HepG2 (cell line): ENCODE measurements around the gene FAP. TPM values are rescaled to one million over a fixed set of nuclear protein-coding genes. Genes with fewer than 3 reads are reported as not detected.

Experiments
- ATAC-seq: fragments of 200-7000 bp; cut with Tn5 transposase; 3 replicates; pipeline ENCODE4 v1.9.1; 2020; ENCODE audit warnings: mild to moderate bottlenecking, moderate library complexity
- BruUV-seq: library from RNA; stranded (reverse); fragments of 400-500 nt; replicated peaks from 2 replicates; lab custom pipeline; 2021; lab: Mats Ljungman, UMichigan
- CTCF ChIA-PET: fragments of 300-600 bp; formaldehyde crosslinking; extraction: SDS; loops from one replicate; lab custom pipeline; 2021; ENCODE audit warnings: low total read pairs, inconsistent platforms, low intra/inter-chr PET ratio; lab: Yijun Ruan, JAX
- POLR2A ChIA-PET: fragments of 350-600 bp; sonication (Branson Sonifier 250); formaldehyde crosslinking; loops from one replicate; lab custom pipeline; 2020; ENCODE audit warnings: antibody characterized with exemption, inconsistent platforms; lab: Yijun Ruan, JAX
- DNase-seq: peaks from one replicate; pipeline ENCODE4 v3.0.0-alpha.2; 2015; ENCODE audit warnings: low spot score
- FAIRE-seq: peaks from 3 replicates; lab custom pipeline; 2011; peaks lifted over from hg19 to GRCh38; lab: Jason Lieb, UNC
- H2AFZ ChIP-seq: one replicate; pipeline ENCODE4 v1.6.1; 2011; ENCODE audit warnings: low read length, inconsistent platforms
- H3K27ac ChIP-seq: fragments of 300-600 bp; 3 replicates; pipeline ENCODE4 v1.8.0; 2011; ENCODE audit warnings: mixed run types, mild to moderate bottlenecking, mixed read lengths, low read length, inconsistent platforms; ENCODE audit not compliant: insufficient read depth; ENCODE audit errors: extremely low read length
- H3K27me3 ChIP-seq, 2 experiments: fragments of 200-600 bp in 1 of 2; 2 replicates in 1 of 2; 3 replicates in 1 of 2; pipeline versions ENCODE4 v1.6.0 to v1.8.0; 2011; ENCODE audit warnings: low read length in 2 of 2, mild to moderate bottlenecking in 2 of 2, moderate library complexity in 2 of 2, inconsistent platforms in 1 of 2; ENCODE audit not compliant: insufficient read depth in 2 of 2, control insufficient read depth in 1 of 2
- H3K36me3 ChIP-seq, 2 experiments: fragments of 200-600 bp in 1 of 2; replicated peaks in 1 of 2; 2 replicates in 1 of 2; 3 replicates in 1 of 2; pipeline versions ENCODE4 v1.5.1 to v1.8.0; 2011; ENCODE audit warnings: low read length in 2 of 2, inconsistent platforms in 1 of 2; ENCODE audit not compliant: insufficient read depth in 2 of 2, control insufficient read depth in 1 of 2
- H3K4me1 ChIP-seq: 2 replicates; pipeline ENCODE4 v1.5.1; 2012; ENCODE audit warnings: low read length, inconsistent platforms; ENCODE audit not compliant: insufficient read depth
- H3K4me2 ChIP-seq: 2 replicates; pipeline ENCODE4 v1.6.0; 2011; ENCODE audit warnings: low read depth, low read length, inconsistent platforms
- H3K4me3 ChIP-seq, 3 experiments: fragments of 200-600 bp in 1 of 3; sonication (generic), shearing (Covaris generic) in 1 of 3; replicated peaks in 1 of 3; 2 replicates each; pipeline ENCODE4 v1.5.1; 2011 to 2016; ENCODE audit warnings: low read length in 3 of 3, inconsistent platforms in 2 of 3, low read depth in 2 of 3, mild to moderate bottlenecking in 2 of 3, control low read depth in 1 of 3, mixed read lengths in 1 of 3; ENCODE audit not compliant: insufficient read depth in 1 of 3
- H3K79me2 ChIP-seq: one replicate; pipeline ENCODE4 v1.6.1; 2011; ENCODE audit warnings: low read length, inconsistent platforms; ENCODE audit not compliant: insufficient read depth
- H3K9ac ChIP-seq: 2 replicates; pipeline ENCODE4 v1.6.0; 2011; ENCODE audit warnings: mild to moderate bottlenecking, low read depth, low read length, inconsistent platforms; ENCODE audit not compliant: insufficient read depth
- H3K9me3 ChIP-seq: 2 replicates; pipeline ENCODE4 v1.5.1; 2012; ENCODE audit warnings: mild to moderate bottlenecking, low read length
- H4K20me1 ChIP-seq: 2 replicates; pipeline ENCODE4 v1.6.0; 2011; ENCODE audit warnings: inconsistent platforms, mild to moderate bottlenecking, low read length, moderate library complexity; ENCODE audit not compliant: insufficient read depth
- ARID4A ChIP-seq: sonication (generic); formaldehyde crosslinking; IDR thresholded peaks from 2 replicates; pipeline ENCODE4 v1.5.0; 2020; ENCODE audit warnings: mild to moderate bottlenecking, missing genetic modification reagents, borderline replicate concordance
- KDM2A ChIP-seq: sonication (generic); formaldehyde crosslinking; IDR thresholded peaks from 2 replicates; pipeline ENCODE4 v1.4.0; 2020; ENCODE audit warnings: low read depth, missing genetic modification reagents, borderline replicate concordance
- KDM5A ChIP-seq: fragments of 200-600 bp; sonication (generic); IDR thresholded peaks from 2 replicates; pipeline ENCODE4 v1.7.0; 2018; ENCODE audit warnings: antibody characterized with exemption, mild to moderate bottlenecking, low read length, borderline replicate concordance
- ZNF407 ChIP-seq: sonication (generic); formaldehyde crosslinking; IDR thresholded peaks from one replicate; pipeline ENCODE4 v1.5.1; 2020; ENCODE audit warnings: mild to moderate bottlenecking, missing genetic modification reagents; ENCODE audit errors: not compliant biosample characterization
- ZNF441 ChIP-seq: sonication (generic); formaldehyde crosslinking; IDR thresholded peaks from 2 replicates; pipeline ENCODE4 v1.7.0; 2021; ENCODE audit warnings: missing genetic modification reagents, borderline replicate concordance
- ZNF687 ChIP-seq: sonication (generic); formaldehyde crosslinking; IDR thresholded peaks from 2 replicates; pipeline ENCODE4 v1.5.1; 2020; ENCODE audit warnings: mild to moderate bottlenecking, missing genetic modification reagents, moderate library complexity
- WGBS: methylation state at CpG from one replicate; pipeline ENCODE4 v1.1.6; 2017; ENCODE audit warnings: low lambda C conversion rate; 5-methylcytosine and 5-hydroxymethylcytosine counted together
- in situ Hi-C: cut with HindIII; loops from 2 replicates; pipeline ENCODE4 v1.10.0; 2017; ENCODE audit warnings: low pct_unique_long_range_greater_than_20kb; ENCODE audit not compliant: extremely low pct_ligation_motif_present
- intact Hi-C: fragments of 100-400 bp; cut with micrococcal nuclease; formaldehyde crosslinking; loops from one replicate; pipeline ENCODE4 v1.10.0; 2022; ENCODE audit not compliant: unreplicated experiment
- polyA plus RNA-seq, 8 experiments: library from polyadenylated mRNA; depleted of rRNA in 3 of 8; stranded (reverse) in 7 of 8; unstranded in 1 of 8; fragments of >200 nt; fragmentation: Illumina TruSeq in 4 of 8; extraction: Trizol in 4 of 8; gene quantifications; 2 replicates each; pipeline versions ENCODE4 v1.2.1 to v1.2.3, GENCODE V29; 2011 to 2016; ENCODE audit warnings: low read depth in 4 of 8, missing spikeins in 1 of 8, mixed read lengths in 1 of 8; ENCODE audit not compliant: insufficient read depth in 1 of 8
- total RNA-seq, 5 experiments: library from RNA; depleted of rRNA; stranded (reverse); fragments of >200 nt; fragmentation: Illumina TruSeq; extraction: Trizol; gene quantifications; 2 replicates each; pipeline ENCODE4 v1.2.3, GENCODE V29; 2016; ENCODE audit warnings: low read depth in 1 of 5

Gene FAP
- total and polyA plus RNA-seq, 2 of the 13 experiments (the other 11 are each of a cell fraction or from before 2014, with no cell fraction given): not detected

GRCh38 chr2:162172802-162173370 is 70.4 kb downstream of the FAP start:
- Histone ChIP-seq H3K79me2 (no peaks in the 10 kb centered on the region), H3K36me3 (no peaks in the 10 kb centered on the region), H3K4me1 (no peaks in the 10 kb centered on the region), H3K27me3 (no peaks in the 10 kb centered on the region; a peak in 1 of 5 replicates), H4K20me1 (no peaks in the 10 kb centered on the region), H3K27ac (no peak overlapping the region), H3K4me3 (no peak overlapping the region), H3K9ac (no peak overlapping the region), H3K4me2 (no peak overlapping the region), H3K9me3 (no peaks in the 10 kb centered on the region), H2AFZ (no peak overlapping the region)
- FAIRE-seq: no peak
- WGBS: 0% methylated on average over 1 of the region's 1 CpG
- no peak for ATAC-seq
- DNase-seq: no peak
- ChIA-PET POLR2A (no interaction called here), CTCF (no interaction called here)
- BruUV-seq: no TSS peak
- in situ Hi-C loops: no loop called here
- intact Hi-C loops: no loop called here
- TF ChIP-seq ZNF687 (no peak), KDM2A (CRISPR knock-in tag) (no peak), KDM5A (no peak), ZNF441 (CRISPR knock-in tag) (no peak), ARID4A (CRISPR knock-in tag) (no peak), ZNF407 (CRISPR knock-in tag) (no peak)
